Left kidney (tissue), 8 donors: ENCODE results near the gene CLDN34. TPM values are rescaled to one million over a fixed set of nuclear protein-coding genes. Genes with fewer than 3 reads are reported as not detected.

ENCODE experiments used
- DNase-seq: peaks from one replicate; pipeline ENCODE4 v3.0.0-alpha.2; 2013
- long read RNA-seq, 8 donors: transcript quantifications; one replicate each; lab custom pipeline, GENCODE V29; 2026
- polyA plus RNA-seq: library from polyadenylated mRNA; unstranded; fragments of 120-200 nt; gene quantifications from one replicate; pipeline ENCODE4 v1.2.1, GENCODE V29; 2013; ENCODE audit not compliant: insufficient read length

CLDN34 gene, protein sequence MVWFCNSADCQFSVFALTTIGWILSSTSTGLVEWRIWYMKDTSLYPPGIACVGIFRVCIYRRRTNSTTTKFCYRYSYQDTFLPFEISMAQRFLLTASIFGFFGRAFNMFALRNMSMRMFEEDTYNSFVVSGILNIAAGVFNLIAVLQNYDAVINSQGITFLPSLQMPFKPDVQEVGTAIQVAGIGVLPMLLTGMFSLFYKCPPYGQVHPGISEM
- polyA plus RNA-seq: 0.18 TPM
- long read RNA-seq, donor 1: 0 reads
- long read RNA-seq, donor 2: 0 reads
- long read RNA-seq, donor 3, partial matches to known transcripts: 0 of 1 reads
- long read RNA-seq, donor 3, other reads (novel, unspliced or antisense): 0 of 1 reads
- long read RNA-seq, donor 4: 0 reads
- long read RNA-seq, donor 5, partial matches to known transcripts: 0 of 1 reads
- long read RNA-seq, donor 5, other reads (novel, unspliced or antisense): 0 of 1 reads
- long read RNA-seq, donor 6: 0 reads
- long read RNA-seq, donor 7: 0 reads
- long read RNA-seq, donor 8: 0 reads

DNA sequence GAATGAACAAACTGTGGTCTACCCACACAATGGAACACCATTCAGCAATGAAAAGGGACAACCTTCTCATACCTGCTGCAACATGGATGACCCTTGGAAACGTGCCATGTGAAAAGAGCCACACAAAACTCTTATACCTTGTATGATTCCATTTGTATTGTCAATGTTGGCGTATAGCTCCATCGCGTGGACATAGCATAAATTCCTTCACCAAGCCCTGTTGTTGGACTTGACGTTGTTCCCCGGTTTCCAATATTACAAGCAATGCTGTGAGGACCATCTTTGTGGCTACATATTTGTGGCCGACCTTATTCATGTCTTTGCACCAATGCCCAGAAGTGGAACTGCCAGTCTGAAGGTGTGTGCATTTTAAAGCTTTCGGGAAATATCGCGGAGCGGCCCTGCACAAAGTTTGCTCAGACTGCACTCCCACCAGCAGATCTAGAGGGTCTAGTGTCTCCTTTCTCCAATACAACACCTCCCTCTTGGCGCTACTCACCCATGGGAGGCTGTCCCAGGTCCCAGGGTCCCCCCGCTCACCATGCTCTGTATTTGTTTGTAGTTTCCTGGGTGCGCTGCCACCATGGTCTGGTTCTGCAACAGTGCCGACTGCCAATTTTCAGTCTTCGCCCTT lies at the start of gene CLDN34:
CLDN34 (plus strand) TSS at position 584 of the 634 bp plus-strand sequence; CDS start at position 584, 0 bp downstream.
- no peak for DNase-seq

DNA sequence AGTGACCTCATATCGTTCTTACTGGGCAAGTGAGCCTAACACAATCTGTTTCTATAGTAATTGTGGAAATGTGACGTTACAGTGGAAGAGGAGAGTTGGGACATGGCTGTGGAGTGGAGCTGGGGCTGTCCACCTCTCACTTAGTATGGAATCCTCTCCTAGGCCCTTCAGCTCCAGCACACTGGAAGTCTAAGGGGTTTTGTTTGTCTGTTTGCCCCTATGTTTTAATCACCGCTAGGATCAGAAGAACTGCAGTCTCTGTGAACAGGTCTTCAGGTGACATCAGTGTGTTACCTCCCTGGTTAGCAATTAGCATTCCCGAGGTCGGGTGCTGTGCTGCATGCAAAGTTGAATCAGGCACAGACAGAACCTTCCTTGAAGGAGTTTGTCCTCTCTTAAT lies 49.3 kb upstream of the CLDN34 start:
- no peak for DNase-seq

DNA sequence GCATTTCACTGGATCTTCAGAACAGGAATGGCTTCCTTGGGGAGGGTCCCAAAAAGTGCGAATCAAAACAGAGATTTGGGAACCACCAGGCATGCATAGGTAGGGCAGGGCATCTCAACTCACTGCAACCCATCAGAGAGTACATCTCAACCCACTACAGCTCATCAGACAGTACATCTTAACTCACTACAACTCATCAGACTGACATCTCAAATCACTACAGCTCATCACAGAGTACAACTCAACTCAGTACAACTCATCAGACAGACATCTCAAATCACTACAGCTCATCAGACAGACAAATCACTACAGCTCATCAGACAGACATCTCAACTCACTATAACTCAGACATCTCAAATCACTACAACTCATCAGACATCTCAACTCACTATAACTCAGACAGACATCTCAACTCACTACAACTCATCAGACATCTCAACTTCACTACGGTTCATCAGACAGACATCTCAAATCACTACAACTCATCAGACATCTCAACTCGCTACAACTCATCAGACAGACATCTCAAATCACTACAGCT lies 47.5 kb upstream of the CLDN34 start:
- DNase-seq: no peak

DNA sequence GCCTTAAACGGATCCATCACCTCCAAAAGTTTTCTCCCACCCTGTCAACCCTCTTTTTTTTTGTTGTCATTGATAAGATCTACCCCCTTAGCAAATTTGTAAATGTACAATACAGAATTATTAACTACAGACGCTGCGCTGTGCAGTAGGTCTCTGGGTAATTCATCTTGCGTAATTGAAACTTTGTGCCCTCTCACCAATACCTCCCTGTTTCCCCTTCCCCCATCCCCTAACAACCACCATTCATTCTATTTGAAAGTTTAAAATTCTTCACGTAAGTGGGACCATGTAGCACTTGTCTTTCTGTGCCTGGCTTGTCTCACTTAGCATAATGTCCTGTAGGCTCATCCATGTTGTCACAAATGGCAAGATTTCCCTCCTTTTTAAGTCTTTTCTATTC lies 45.8 kb upstream of the CLDN34 start:
- DNase-seq: no peak

DNA sequence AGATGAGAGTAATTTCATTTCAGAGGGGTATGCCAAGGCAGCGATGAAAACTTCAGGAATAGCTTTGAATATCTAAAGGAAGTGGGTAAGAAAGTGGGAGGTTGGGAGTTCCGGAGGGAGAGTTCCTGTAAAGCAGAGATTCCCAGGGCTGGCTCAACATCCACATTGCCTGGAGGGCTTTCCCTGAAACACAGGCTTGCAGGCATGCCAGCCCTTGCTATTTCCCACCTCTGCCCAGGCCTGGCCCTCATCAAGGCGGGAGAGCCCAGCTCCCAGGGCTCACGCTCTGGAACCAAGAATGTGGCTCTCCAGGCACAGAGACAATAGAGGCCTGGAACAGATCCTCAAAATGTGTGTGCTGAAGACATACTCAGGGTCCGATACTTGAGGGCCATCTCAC lies 43.8 kb upstream of the CLDN34 start:
- DNase-seq: no peak

DNA sequence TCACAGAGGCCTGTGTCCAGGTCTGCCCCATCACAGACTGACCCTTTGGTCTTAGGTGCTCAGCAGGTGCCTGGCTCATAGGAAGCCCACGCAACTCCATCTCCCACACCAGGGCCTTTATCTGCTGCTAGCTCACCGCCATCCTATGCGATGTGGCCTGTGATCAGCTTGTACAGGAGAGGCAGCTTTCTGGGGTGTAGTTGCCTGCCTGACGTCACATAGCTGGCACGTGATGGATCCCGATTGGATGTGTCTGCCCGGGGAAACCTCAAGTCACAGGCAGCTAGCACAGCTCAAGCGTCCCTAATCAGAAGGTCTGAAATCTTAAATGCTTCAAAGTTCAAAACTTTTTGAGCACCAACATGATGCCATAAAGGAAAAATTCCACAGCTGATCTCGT lies 41.2 kb upstream of the CLDN34 start:
- DNase-seq: no peak

DNA sequence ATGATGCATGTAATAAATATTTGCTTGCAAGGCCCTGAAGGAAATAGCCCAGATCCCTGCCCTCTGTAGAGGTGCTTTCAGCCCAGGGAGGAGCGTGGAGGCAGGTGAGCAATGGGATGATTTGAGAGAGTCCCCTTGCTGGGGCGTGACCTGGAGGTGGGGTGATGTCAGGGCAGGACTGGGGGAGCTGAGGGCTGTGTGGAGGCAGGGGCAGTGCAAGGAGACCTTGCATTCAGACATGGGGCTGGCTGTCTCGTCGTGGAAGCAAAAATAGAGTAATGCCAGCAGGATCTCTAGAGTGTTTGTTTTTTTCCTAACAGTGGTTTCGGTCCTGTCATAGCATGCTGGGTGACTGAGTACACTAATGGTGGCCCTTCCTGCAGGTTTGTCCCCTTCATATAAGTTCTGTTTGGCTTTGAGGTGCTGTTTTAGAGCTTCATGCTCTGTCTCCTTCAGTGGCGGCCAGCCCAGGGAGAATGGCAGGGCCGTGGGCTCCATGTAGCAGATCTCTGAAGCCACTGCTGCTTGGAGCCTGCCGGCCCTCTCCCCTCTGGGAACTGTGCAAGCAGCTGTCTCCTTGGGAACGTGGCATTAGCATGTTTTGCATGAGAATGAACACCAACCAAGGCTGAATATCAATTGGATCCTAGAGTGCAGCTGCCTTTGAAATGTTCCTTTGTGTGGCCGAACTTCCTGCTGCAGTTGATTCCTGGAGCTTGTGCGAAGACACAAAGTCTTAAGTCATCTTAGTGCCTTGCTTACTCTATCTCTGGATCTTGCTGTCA lies 39.3 kb upstream of the CLDN34 start:
- DNase-seq: no peak

DNA sequence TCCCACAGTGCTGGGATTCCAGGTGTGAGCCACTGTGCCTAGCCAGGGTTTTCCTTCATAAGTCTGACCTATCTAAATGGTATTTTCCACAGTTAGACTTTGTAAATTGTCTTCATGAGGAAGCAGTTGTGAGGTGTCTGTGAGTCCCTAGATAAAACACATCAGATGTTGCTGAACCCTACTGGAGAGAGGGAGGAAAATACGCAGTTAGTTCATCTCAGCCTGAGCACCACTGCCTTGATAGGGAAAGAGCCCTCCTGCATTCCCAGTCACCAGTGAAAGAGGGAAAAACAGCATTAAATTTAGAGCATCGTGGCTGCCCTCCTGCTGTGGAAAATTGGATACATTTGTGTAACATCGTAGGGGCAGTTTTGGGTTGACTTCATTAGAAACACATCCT lies 31.7 kb upstream of the CLDN34 start:
- no peak for DNase-seq

DNA sequence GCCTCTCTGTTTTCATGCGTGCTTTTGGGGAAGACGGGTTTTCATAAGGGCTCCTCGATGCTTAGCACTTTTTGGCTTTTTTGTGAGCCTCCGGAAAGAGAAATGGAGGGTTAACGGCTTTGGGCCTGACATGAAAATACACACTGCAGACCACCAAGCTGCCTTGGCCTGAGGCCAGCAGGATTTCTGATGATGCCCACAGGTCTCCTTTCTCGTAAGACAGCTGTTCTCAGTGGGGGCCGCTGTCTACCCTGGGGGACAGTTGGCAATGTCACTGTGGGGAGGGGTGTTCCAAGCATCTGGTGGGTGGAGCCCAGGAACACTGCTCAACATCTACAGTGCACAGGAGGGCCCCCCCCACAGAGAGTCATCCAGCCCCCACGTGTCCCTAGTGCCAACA lies 29.4 kb upstream of the CLDN34 start:
- no peak for DNase-seq

DNA sequence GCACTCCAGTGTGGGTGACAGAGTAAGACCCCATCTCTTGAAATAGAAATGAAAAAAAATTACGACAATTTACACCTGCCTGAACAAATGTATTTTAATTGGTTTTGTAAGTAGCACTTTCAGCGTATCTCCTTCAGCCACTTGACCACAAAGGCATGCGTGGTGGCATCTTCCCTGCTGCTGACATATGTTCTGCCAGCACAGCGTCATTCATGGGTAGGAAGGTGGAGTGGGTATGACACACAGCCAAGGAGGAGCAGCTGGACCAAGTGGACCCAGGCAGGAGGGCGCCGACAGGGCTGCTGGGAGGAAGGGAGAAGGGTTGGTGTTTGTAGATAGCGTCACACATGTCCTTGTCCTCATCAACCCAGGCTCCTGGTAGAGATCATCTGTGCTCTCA lies 28.6 kb upstream of the CLDN34 start:
- DNase-seq: no peak

DNA sequence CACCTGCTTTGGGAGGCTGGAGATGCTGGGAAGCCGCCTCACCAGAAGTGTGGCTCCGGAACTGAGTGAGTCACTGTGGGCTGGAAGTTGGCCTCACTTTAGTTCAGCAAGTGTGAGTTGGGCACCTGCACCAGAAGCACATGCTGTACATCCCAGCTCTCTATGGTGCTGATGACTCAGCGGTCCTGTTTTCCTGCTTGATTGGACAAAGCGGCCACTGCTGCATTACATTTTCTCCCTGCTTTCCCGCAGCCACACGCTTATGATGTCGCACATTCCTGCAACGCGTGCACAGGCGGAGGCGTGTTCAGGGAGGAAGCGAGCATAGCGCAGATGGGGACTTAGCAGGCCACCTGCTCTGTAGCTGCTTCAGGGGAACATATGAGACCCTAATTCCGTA lies 26.7 kb upstream of the CLDN34 start:
- DNase-seq: no peak

DNA sequence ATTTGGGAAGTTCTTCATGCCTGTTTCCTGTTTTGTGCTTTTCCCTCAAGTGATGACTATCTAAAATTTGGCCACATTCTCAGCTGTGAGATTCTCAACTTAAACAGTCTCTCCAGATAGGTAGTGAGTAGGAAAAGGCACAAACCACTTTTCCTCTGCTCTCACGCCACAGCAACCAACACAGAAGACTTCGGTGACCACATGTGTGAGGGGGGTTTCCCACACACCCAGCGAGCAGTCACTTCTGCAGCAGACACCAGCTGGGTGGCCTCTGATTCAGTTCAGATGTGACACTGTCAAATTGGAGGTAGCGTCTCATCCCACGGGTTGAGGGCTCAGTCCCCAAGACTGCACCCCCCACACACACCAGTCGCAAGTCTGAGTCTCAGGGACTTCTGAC lies 25.1 kb upstream of the CLDN34 start:
- no peak for DNase-seq

DNA sequence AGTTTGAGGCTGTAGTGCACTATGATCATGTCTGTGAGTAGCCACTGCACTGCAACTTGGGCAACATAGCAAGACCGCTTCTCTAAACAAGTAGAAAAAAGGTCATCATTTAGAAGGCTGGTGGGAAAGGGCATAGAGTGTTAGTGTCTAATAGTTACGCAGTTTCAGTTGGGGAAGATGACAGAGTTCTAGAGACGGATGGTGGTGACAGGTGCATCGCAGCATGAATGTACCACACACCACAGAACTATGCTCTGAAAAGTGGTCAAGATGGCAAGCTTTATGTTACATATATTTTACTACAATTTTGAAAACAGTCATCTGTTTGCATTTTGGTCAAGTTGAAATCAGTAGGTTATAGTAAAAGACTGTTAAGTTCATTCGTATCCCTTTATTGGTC lies 23.7 kb upstream of the CLDN34 start:
- DNase-seq: no peak

DNA sequence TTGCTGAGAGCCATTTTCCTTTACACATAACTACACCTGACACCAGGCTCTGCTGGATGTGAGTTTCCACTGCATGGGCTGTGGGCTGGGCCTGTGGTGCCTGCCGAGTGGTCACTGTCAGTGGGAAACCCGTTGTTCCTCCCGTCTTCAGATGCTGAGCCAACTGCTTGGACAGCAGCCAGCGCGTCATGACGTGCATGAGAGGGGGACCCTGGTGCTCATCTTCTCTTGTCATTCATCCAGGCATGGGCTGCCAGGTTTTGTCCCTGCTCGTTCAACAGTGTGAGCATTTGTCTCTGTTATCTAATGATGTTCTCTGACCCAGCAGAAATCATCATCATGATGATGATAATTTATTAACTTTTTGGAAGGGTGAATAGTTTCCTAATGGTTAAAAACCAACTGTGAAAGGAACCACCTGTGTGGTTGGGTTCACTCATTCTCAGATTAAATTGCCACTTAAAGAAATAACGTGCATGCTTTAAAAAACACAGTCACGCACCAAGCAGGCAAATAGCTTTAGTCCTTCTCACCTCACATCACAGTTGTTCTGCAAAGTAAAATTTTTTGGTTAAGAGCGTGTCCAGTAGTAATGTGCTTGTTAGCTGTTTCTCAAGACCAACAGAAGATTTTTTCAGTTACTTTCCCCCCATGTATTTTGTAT lies 19.9 kb upstream of the CLDN34 start:
- DNase-seq: no peak

DNA sequence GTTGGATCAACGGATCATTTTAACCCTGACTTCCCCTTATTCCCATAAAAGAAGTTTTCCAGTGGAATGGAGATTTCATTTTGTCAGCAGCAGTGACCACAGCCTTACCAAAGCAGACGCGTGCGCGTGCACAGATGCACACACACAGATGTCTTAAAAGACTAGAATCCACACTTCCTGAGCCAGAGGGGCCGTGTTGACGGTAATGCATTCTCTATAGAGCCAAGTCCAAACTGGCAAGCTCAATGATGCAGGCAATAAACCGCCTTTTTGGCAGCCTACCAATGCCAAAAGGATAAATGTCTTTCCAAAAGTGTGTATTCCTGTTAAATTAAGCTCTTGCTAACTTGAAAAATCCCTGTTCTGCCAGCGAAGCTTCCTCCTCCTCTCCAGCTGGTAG lies 18.8 kb upstream of the CLDN34 start:
- no peak for DNase-seq

DNA sequence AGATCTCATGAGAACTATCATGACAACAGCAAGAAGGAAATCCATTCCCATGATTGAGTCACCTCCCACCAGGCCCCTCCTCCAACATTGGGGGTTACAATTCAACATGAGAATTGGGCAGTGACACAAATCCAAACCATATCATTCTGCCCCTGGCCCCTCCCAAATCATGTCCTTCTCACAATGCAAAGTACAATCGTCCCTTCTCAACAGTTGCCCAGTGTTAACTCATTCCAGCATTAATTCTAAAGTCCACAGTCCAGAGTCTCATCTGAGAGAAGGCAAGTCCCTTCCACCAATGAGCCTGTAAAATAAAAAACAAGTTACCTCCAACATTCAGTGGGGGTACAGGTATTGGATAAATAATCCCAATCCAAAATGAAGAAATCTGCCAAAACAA lies 14.9 kb upstream of the CLDN34 start:
- no peak for DNase-seq

DNA sequence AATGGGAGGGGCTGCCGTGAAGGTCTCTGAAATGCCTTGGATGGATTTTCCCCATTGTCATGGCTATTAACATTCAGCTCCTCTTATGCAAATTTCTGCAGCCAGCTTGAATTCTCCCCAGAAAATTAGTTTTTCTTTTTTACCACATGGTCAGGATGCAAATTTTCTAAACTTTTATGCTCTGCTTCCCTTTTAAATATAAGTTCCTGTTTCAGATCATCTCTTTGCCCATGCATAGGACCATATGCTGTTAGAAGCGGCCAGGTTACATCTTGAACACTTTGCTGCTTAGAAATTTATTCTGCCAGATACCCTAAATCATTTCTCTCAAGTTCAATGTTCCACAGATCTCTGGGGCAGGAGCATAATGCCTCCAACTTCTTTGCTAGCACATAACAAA lies 13.8 kb upstream of the CLDN34 start:
- DNase-seq: no peak

DNA sequence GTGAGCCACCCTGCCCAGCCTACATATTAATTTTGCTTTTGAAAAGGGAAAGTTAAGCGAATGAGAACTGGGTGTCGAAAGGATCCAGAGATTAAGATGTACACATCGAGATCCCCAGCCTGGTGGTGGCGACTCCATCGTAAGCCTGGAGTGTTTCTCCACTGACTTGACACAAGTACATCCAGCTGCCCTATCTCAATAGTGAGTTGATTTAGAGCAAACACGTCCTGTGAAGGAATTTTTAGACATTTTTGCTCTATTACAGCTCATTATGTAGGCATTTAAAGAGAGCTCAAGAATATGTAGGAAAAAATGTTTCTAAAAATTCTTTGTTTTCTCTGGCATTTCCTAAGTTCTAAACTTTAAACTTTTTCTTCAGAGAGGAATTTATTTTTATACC lies 11.7 kb upstream of the CLDN34 start:
- no peak for DNase-seq

DNA sequence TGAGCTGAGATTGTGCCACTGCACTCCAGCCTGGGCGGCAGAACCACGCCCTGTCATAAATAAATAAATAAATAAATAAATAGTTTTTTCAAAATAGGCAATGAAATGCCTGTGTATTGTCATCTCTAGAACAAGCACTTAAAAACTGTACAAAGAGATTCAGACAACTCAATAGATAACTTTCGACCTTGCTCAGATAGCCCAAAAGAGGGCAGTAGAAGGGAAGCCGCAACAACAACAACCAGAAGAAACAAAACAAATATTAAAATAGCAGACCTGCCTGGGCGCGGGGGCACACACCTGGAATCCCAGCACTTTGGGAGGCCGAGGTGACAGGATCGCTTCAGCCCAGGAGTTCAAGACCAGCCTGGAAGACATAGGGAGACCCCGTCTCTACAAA lies 9.4 kb upstream of the CLDN34 start:
- DNase-seq: no peak

DNA sequence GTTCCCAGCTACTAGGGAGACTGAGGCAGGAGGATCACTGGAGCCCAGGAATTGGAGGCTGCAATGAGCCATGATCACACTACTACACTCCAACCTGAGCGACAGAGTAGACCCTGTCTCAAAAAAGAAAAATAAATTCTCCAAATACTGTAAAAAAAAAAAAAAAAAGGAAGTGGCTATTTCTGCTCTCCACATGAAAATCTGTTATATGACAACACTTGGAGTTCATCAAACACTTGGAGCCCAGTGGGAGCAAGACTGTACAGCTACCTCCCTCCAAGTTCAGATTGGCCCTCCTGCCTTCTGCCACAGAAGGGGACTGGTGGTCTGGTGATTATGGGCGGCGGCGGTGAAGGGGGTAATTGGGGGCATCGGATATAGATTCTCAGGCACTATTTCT lies 9.0 kb upstream of the CLDN34 start:
- no peak for DNase-seq

DNA sequence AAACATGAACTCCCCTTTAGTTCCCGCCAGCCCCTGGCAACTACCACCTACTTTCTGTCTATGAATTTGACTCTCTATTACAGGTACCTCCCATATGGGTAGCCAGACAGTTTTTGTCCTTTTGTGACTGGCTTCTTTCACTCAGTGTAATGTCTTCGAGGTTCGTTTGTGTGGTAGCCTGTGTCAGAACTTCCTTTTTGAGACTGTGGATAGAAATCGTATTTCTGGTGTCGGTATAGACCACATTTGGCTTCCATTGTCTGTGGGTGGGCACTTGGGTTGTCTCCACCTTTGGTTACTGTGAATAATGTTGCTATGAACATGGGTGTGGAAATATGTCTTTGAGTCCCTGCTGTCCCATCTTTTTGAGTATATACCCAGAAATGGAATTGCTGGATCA lies 5.4 kb upstream of the CLDN34 start:
- no peak for DNase-seq

DNA sequence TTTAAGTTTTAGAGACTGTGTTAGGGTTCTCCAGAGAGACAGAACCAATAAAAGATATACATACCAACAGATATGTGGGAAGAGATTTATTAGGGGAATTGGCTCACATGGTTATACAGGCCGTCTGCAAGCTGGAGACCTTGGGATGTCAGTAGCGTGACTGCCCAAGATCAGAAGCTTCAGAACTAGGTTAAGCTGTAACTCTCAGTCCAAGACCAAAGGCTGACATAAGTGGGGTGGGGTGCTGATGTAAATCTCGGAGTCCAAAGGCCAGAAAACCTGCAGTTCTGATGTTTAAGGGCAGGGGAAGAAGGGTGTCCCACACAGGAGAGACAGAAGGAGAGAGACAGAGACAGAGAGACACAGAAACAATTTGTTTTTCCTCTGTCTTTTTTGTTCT lies 10.5 kb downstream of the CLDN34 start:
- DNase-seq: no peak
